Caco-2 (cell line): ENCODE measurements around the gene CYB561D2. TPM values are rescaled to one million over a fixed set of nuclear protein-coding genes. Genes with fewer than 3 reads are reported as not detected.

Experiments
- BruUV-seq: library from RNA; stranded (reverse); fragments of 400-500 nt; replicated peaks from 2 replicates; lab custom pipeline; 2021; lab: Mats Ljungman, UMichigan
- CTCF ChIA-PET: fragments of 300-600 bp; sonication (Branson Sonifier 250); formaldehyde crosslinking; loops from one replicate; lab custom pipeline; 2022; ENCODE audit warnings: antibody characterized with exemption; lab: Charles Lee
- POLR2A ChIA-PET: fragments of 300-600 bp; sonication (Branson Sonifier 250); formaldehyde crosslinking; loops from one replicate; lab custom pipeline; 2022; ENCODE audit warnings: antibody characterized with exemption; lab: Charles Lee
- DNase-seq, 2 experiments: peaks; one replicate each; pipeline versions ENCODE4 v3.0.0 to v3.0.0-alpha.2; 2020 to 2022
- H3K27me3 ChIP-seq: replicated peaks from 2 replicates; pipeline ENCODE4 v1.6.0; 2011; ENCODE audit warnings: low read length; ENCODE audit not compliant: control insufficient read depth, insufficient read depth
- H3K36me3 ChIP-seq: 2 replicates; pipeline ENCODE4 v1.5.1; 2011; ENCODE audit warnings: low read length; ENCODE audit not compliant: control insufficient read depth, insufficient read depth
- H3K4me1 ChIP-seq: fragments of 250-450 bp; sonication (Bioruptor Pico); 2 replicates; pipeline ENCODE4 v1.5.1; 2020; ENCODE audit warnings: mild to moderate bottlenecking
- H3K4me3 ChIP-seq: 2 replicates; pipeline ENCODE4 v1.5.1; 2011; ENCODE audit warnings: low read depth, mild to moderate bottlenecking, control low read depth, low read length
- H3K9me3 ChIP-seq: fragments of 250-450 bp; sonication (Bioruptor Pico); 2 replicates; pipeline ENCODE4 v1.5.1; 2020; ENCODE audit warnings: mild to moderate bottlenecking, moderate library complexity
- H3K27ac Mint-ChIP-seq: one replicate; pipeline ENCODE4 v1.8.0; 2022; ENCODE audit warnings: mixed read lengths; ENCODE audit not compliant: unreplicated experiment
- H3K27me3 Mint-ChIP-seq: one replicate; pipeline ENCODE4 v1.8.0; 2022; ENCODE audit warnings: mixed read lengths; ENCODE audit not compliant: insufficient read depth, unreplicated experiment
- H3K36me3 Mint-ChIP-seq: one replicate; pipeline ENCODE4 v1.8.0; 2022; ENCODE audit warnings: mild to moderate bottlenecking, mixed read lengths; ENCODE audit not compliant: insufficient read depth, unreplicated experiment
- H3K4me1 Mint-ChIP-seq: one replicate; pipeline ENCODE4 v1.8.0; 2022; ENCODE audit warnings: low read depth, mixed read lengths; ENCODE audit not compliant: unreplicated experiment
- H3K4me3 Mint-ChIP-seq: one replicate; pipeline ENCODE4 v1.8.0; 2022; ENCODE audit warnings: mild to moderate bottlenecking, moderate library complexity, mixed read lengths; ENCODE audit not compliant: unreplicated experiment
- H3K9me3 Mint-ChIP-seq: one replicate; pipeline ENCODE4 v1.8.0; 2022; ENCODE audit warnings: mixed read lengths; ENCODE audit not compliant: unreplicated experiment
- CTCF ChIP-seq, 2 experiments: fragments of 200-600 bp in 1 of 2; IDR thresholded peaks; 1 replicate in 1 of 2; 2 replicates in 1 of 2; pipeline versions ENCODE4 v1.5.1 to v1.8.0; 2011 to 2022; ENCODE audit warnings: antibody characterized with exemption in 1 of 2, control low read depth in 1 of 2, inconsistent platforms in 1 of 2, low read depth in 1 of 2, low read length in 1 of 2, mild to moderate bottlenecking in 1 of 2, moderate library complexity in 1 of 2; ENCODE audit not compliant: insufficient read depth in 1 of 2, severe bottlenecking in 1 of 2, unreplicated experiment in 1 of 2
- intact Hi-C: fragments of 100-400 bp; cut with micrococcal nuclease; formaldehyde crosslinking; loops from one replicate; pipeline ENCODE4 v1.10.0; 2022; ENCODE audit not compliant: unreplicated experiment
- total RNA-seq: library from RNA; stranded (reverse); gene quantifications from 2 replicates; pipeline ENCODE4 v1.2.3, GENCODE V29; 2022

CYB561D2 gene
- total RNA-seq, 1 experiment from 2014 or later, result 21.2 TPM

- CTCF ChIA-PET, result interaction anchor here (0.9 kb wide), 1 partner anchor 24 kb away, joined by 4 read pairs; the partner anchor contains the start of gene HYAL1
Measured at GRCh38 chr3:50327129-50327528, 23.5 kb upstream of the CYB561D2 start.

GRCh38 chr3:50327943-50328691, 22.5 kb upstream of the CYB561D2 start, which contains the start of gene TUSC2:
Gene TUSC2 (minus strand): TSS chr3:50328223. CDS start chr3:50328099, 124 bp downstream.
- peak within 1 kb of the TSS; percentile 92 for H3K4me3 Mint-ChIP-seq
- H3K4me1 ChIP-seq, result peaks cover 9% of the 10 kb centered on the region
- POLR2A ChIA-PET, result interaction anchor here (0.5 to 2.2 kb wide), 7 partner anchors 9 to 92 kb away, joined by 3 to 57 read pairs (median 4); partner anchors contain the start of genes CYB561D2, GNAI2, IFRD2 and NPRL2
- H3K4me1 Mint-ChIP-seq, result no peaks in the 10 kb centered on the region
- H3K4me3 ChIP-seq, result peak within 1 kb of the TSS; percentile 78
- H3K9me3 ChIP-seq, result no peaks in the 10 kb centered on the region
- DNase-seq, result peak; percentile 96
- peaks cover 54% of the 10 kb centered on the region for H3K36me3 Mint-ChIP-seq
- no peaks in the 10 kb centered on the region for H3K27me3 ChIP-seq
- H3K27ac Mint-ChIP-seq, result peak within 1 kb of the TSS; percentile 93
- CTCF ChIA-PET, result interaction anchor here (0.7 to 1.2 kb wide), 4 partner anchors 8 to 68 kb away, joined by 3 to 14 read pairs (median 4); partner anchors contain the start of gene HYAL1
- no peaks in the 10 kb centered on the region for H3K27me3 Mint-ChIP-seq
- BruUV-seq, result no TSS peak
- TF ChIP-seq CTCF (IDR thresholded peaks at IDR 0.05; ENCODE audit: insufficient read depth in 1 of 2, low read depth in 1 of 2, low read length in 1 of 2, severe bottlenecking in 1 of 2, unreplicated experiment in 1 of 2), result no peak
- peaks cover 3% of the 10 kb centered on the region for H3K36me3 ChIP-seq
- intact Hi-C loops, result loop anchor here (1.0 kb wide), 1 partner anchor 9 kb away; no protein-coding TSS in a partner anchor
- no peaks in the 10 kb centered on the region for H3K9me3 Mint-ChIP-seq

More at GRCh38 chr3:50327129-50327528, 23.5 kb upstream of the CYB561D2 start:
- H3K27ac Mint-ChIP-seq, result peak overlapping the region; percentile 93
- intact Hi-C loops, result no loop called here
- POLR2A ChIA-PET, result interaction anchor here (1.0 to 2.2 kb wide), 5 partner anchors 10 to 91 kb away, joined by 4 to 57 read pairs (median 7); partner anchors contain the start of genes CYB561D2, GNAI2, IFRD2 and NPRL2
- H3K9me3 Mint-ChIP-seq, result no peaks in the 10 kb centered on the region
- peaks cover 50% of the 10 kb centered on the region for H3K36me3 Mint-ChIP-seq
- H3K4me1 Mint-ChIP-seq, result no peaks in the 10 kb centered on the region
- TF ChIP-seq CTCF (IDR thresholded peaks at IDR 0.05; ENCODE audit: insufficient read depth in 1 of 2, low read depth in 1 of 2, low read length in 1 of 2, severe bottlenecking in 1 of 2, unreplicated experiment in 1 of 2), result no peak
- no peaks in the 10 kb centered on the region for H3K27me3 Mint-ChIP-seq
- H3K27me3 ChIP-seq, result no peaks in the 10 kb centered on the region
- peaks cover 13% of the 10 kb centered on the region for H3K4me1 ChIP-seq
- peak overlapping the region; percentile 92 for H3K4me3 Mint-ChIP-seq
- H3K36me3 ChIP-seq, result peaks cover 3% of the 10 kb centered on the region
- no peaks in the 10 kb centered on the region for H3K9me3 ChIP-seq
- no TSS peak for BruUV-seq
- peak overlapping the region; percentile 78 for H3K4me3 ChIP-seq
- DNase-seq, result no peak

GRCh38 chr3:50330330-50330729, 20.3 kb upstream of the CYB561D2 start:
- TF ChIP-seq CTCF (IDR thresholded peaks at IDR 0.05; ENCODE audit: insufficient read depth in 1 of 2, low read depth in 1 of 2, low read length in 1 of 2, severe bottlenecking in 1 of 2, unreplicated experiment in 1 of 2), result no peak

More at GRCh38 chr3:50330330-50330729, 20.3 kb upstream of the CYB561D2 start:
- Mint-ChIP-seq H3K27me3 (no peaks in the 10 kb centered on the region), H3K36me3 (peaks cover 69% of the 10 kb centered on the region), H3K4me1 (no peaks in the 10 kb centered on the region), H3K27ac (no peak overlapping the region), H3K9me3 (no peaks in the 10 kb centered on the region), H3K4me3 (no peak overlapping the region)
- Histone ChIP-seq H3K36me3 (peaks cover 6% of the 10 kb centered on the region), H3K27me3 (no peaks in the 10 kb centered on the region), H3K4me3 (no peak overlapping the region), H3K9me3 (no peaks in the 10 kb centered on the region), H3K4me1 (peaks cover under 1% of the 10 kb centered on the region)
- POLR2A ChIA-PET, result no interaction called here
- CTCF ChIA-PET, result no interaction called here
- intact Hi-C loops, result no loop called here
- BruUV-seq, result no TSS peak
- DNase-seq, result no peak
